K562 (cell line): ENCODE measurements around the gene RHBDD1. TPM values are rescaled to one million over a fixed set of nuclear protein-coding genes. Genes with fewer than 3 reads are reported as not detected.

Experiments
- ATAC-seq: fragments of 200-7000 bp; cut with Tn5 transposase; 3 replicates; pipeline ENCODE4 v1.9.1; 2020; ENCODE audit warnings: moderate library complexity
- BruUV-seq: library from RNA; stranded (reverse); fragments of 400-500 nt; replicated peaks from 2 replicates; lab custom pipeline; 2021; lab: Mats Ljungman, UMichigan
- CTCF ChIA-PET: fragments of 300-600 bp; formaldehyde crosslinking; extraction: SDS; loops from one replicate; lab custom pipeline; 2021; ENCODE audit warnings: low intra/inter-chr PET ratio; lab: Yijun Ruan, JAX
- POLR2A ChIA-PET: fragments of 300-600, 350-650 bp; sonication (Branson Sonifier 250); formaldehyde crosslinking; extraction: SDS; loops from one replicate; lab custom pipeline; 2021; ENCODE audit warnings: antibody characterized with exemption, inconsistent platforms; lab: Yijun Ruan, JAX
- DNase-seq, 4 experiments: peaks; one replicate each; pipeline versions ENCODE4 v3.0.0 to v3.0.0-alpha.2; 2011 to 2018; ENCODE audit warnings: low spot score in 3 of 4, mixed read lengths in 3 of 4; ENCODE audit errors: extremely low read depth in 1 of 4
- FAIRE-seq: peaks from 2 replicates; lab custom pipeline; 2011; peaks lifted over from hg19 to GRCh38; lab: Jason Lieb, UNC
- H2AFZ ChIP-seq: 2 replicates; pipeline ENCODE4 v1.6.0; 2011; ENCODE audit warnings: low read depth, low read length, control low read depth, inconsistent platforms
- H3K27ac ChIP-seq: fragments of 200-600 bp; 3 replicates; pipeline ENCODE4 v1.8.0; 2011; ENCODE audit warnings: low read depth, mild to moderate bottlenecking, control low read depth, inconsistent platforms, low read length, moderate library complexity, mixed read lengths; ENCODE audit errors: extremely low read depth
- H3K27me3 ChIP-seq, 2 experiments: fragments of 300-600 bp in 1 of 2; 2 replicates in 1 of 2; 3 replicates in 1 of 2; pipeline versions ENCODE4 v1.6.0 to v1.8.0; 2011; ENCODE audit warnings: inconsistent platforms in 2 of 2, low read length in 2 of 2, mild to moderate bottlenecking in 1 of 2, mixed read lengths in 1 of 2, moderate library complexity in 1 of 2; ENCODE audit not compliant: control insufficient read depth in 2 of 2, insufficient read depth in 2 of 2
- H3K36me3 ChIP-seq: fragments of 300-600 bp; 3 replicates; pipeline ENCODE4 v1.8.0; 2011; ENCODE audit warnings: mild to moderate bottlenecking, low read length, inconsistent platforms; ENCODE audit not compliant: control insufficient read depth, insufficient read depth
- H3K4me1 ChIP-seq, 2 experiments: fragments of 200-600 bp in 1 of 2; replicated peaks in 1 of 2; 2 replicates in 1 of 2; 3 replicates in 1 of 2; pipeline versions ENCODE4 v1.5.1 to v1.8.0; 2011; ENCODE audit warnings: inconsistent platforms in 2 of 2, low read length in 2 of 2, mild to moderate bottlenecking in 1 of 2, mixed read lengths in 1 of 2, moderate library complexity in 1 of 2; ENCODE audit not compliant: control insufficient read depth in 2 of 2, insufficient read depth in 2 of 2
- H3K4me2 ChIP-seq: 2 replicates; pipeline ENCODE4 v1.6.1; 2011; ENCODE audit warnings: low read length, control low read depth, inconsistent platforms, mixed read lengths; ENCODE audit not compliant: insufficient read depth
- H3K4me3 ChIP-seq: fragments of 200-600 bp; sonication (generic), shearing (Covaris generic); 2 replicates; pipeline ENCODE4 v1.5.1; 2016; ENCODE audit warnings: control low read depth, inconsistent platforms
- H3K79me2 ChIP-seq: fragments of 200-600 bp; 3 replicates; pipeline ENCODE4 v1.8.0; 2011; ENCODE audit warnings: low read length, inconsistent platforms; ENCODE audit not compliant: control insufficient read depth, insufficient read depth
- H3K9ac ChIP-seq, 2 experiments: 2 replicates each; pipeline versions ENCODE4 v1.6.0 to v1.6.1; 2011; ENCODE audit warnings: low read depth in 2 of 2, low read length in 2 of 2, control low read depth in 1 of 2, inconsistent platforms in 1 of 2, mild to moderate bottlenecking in 1 of 2, mixed read lengths in 1 of 2; ENCODE audit not compliant: insufficient read depth in 1 of 2
- H3K9me1 ChIP-seq: one replicate; pipeline ENCODE4 v1.6.0; 2011; ENCODE audit warnings: inconsistent platforms, mild to moderate bottlenecking, low read length, moderate library complexity; ENCODE audit not compliant: control insufficient read depth, insufficient read depth
- H3K9me3 ChIP-seq: replicated peaks from 2 replicates; pipeline ENCODE4 v1.5.1; 2011; ENCODE audit warnings: low read depth, low read length, inconsistent platforms; ENCODE audit not compliant: control insufficient read depth, insufficient read depth
- H4K20me1 ChIP-seq: replicated peaks from 2 replicates; pipeline ENCODE4 v1.6.1; 2011; ENCODE audit warnings: low read length, inconsistent platforms, mixed read lengths; ENCODE audit not compliant: control insufficient read depth, insufficient read depth
- ARID2 ChIP-seq: fragments of 450-650 bp; IDR thresholded peaks from 2 replicates; pipeline ENCODE4 v1.6.1; 2017; ENCODE audit warnings: antibody characterized with exemption, mild to moderate bottlenecking
- CXXC5 ChIP-seq: fragments of 250-450 bp; sonication (Bioruptor Pico); IDR thresholded peaks from 2 replicates; pipeline ENCODE4 v1.8.0; 2022; ENCODE audit warnings: inconsistent platforms, mild to moderate bottlenecking, moderate library complexity
- NR1H2 ChIP-seq: sonication (generic); formaldehyde crosslinking; IDR thresholded peaks from 2 replicates; pipeline ENCODE4 v1.4.0; 2020; ENCODE audit warnings: mild to moderate bottlenecking, missing genetic modification reagents
- RAD21 ChIP-seq, 2 experiments: fragments of 250-450 bp in 1 of 2; fragments of 450-650 bp in 1 of 2; sonication (Bioruptor Pico) in 1 of 2; formaldehyde crosslinking in 1 of 2; IDR thresholded peaks in 1 of 2; conservative IDR thresholded peaks in 1 of 2; 2 replicates each; pipeline versions ENCODE4 v1.4.0 to v1.8.0; 2020 to 2022; ENCODE audit warnings: mild to moderate bottlenecking in 2 of 2, moderate library complexity in 1 of 2
- TRIM24 ChIP-seq, 2 experiments: fragments of 450-650 bp; IDR thresholded peaks; 2 replicates each; pipeline ENCODE4 v1.6.1; 2016
- U2AF1 ChIP-seq: fragments of 200-400 bp; formaldehyde crosslinking; optimal IDR thresholded peaks from 2 replicates; pipeline ENCODE3; 2017; ENCODE audit warnings: mild to moderate bottlenecking, low read depth, low read length, moderate library complexity
- ZKSCAN8 ChIP-seq: fragments of 200-800 bp; sonication (Bioruptor generic); IDR thresholded peaks from 2 replicates; pipeline ENCODE4 v1.6.1; 2016; ENCODE audit warnings: missing genetic modification characterization, missing compliant biosample characterization
- WGBS: fragments of 100-300 bp; shearing (Covaris generic); methylation state at CpG from one replicate; pipeline ENCODE4 v1.1.6; 2016; ENCODE audit warnings: low coverage, mixed read lengths; ENCODE audit not compliant: insufficient coverage; ENCODE audit errors: missing lambda C conversion rate; 5-methylcytosine and 5-hydroxymethylcytosine counted together
- in situ Hi-C: fragments of 300-500 bp; cut with MboI; formaldehyde crosslinking; loops from 4 replicates; pipeline ENCODE4 v1.15.0; 2018; ENCODE audit warnings: inconsistent platforms, mixed read lengths
- intact Hi-C: fragments of 100-400 bp; cut with micrococcal nuclease; formaldehyde crosslinking; loops from 2 replicates; pipeline ENCODE4 v1.14.2; 2022
- polyA plus RNA-seq, 8 experiments: library from polyadenylated mRNA; depleted of rRNA in 4 of 8; stranded (reverse) in 5 of 8; unstranded in 3 of 8; fragments of >200 nt; fragmentation: Nextera tagmentation in 2 of 8; fragmentation: Illumina TruSeq in 1 of 8; extraction: Ambion mirVana in 2 of 8; extraction: Trizol in 1 of 8; gene quantifications; 2 replicates each; pipeline versions ENCODE4 v1.2.1 to v1.2.3, GENCODE V29; 2011 to 2014; ENCODE audit warnings: inconsistent platforms in 1 of 8, missing spikeins in 1 of 8
- total RNA-seq, 7 experiments: library from RNA; depleted of rRNA in 6 of 7; stranded (reverse); fragments of >200 nt in 6 of 7; fragmentation: Illumina TruSeq in 2 of 7; extraction: Trizol in 2 of 7; gene quantifications; 2 replicates each; pipeline versions ENCODE4 v1.2.1 to v1.2.3, GENCODE V29; 2011 to 2021; ENCODE audit warnings: low replicate concordance in 1 of 7

RHBDD1 gene
- total and polyA plus RNA-seq, 9 of the 15 experiments (the other 6 are each of a cell fraction or from before 2014, with no cell fraction given), result 4.8 to 34.8 (median 15.6) TPM

GRCh38 chr2:226803410-226803809, 32.4 kb upstream of the RHBDD1 start:
- TF ChIP-seq NR1H2 (CRISPR knock-in tag), result no peak
- no peak for TF ChIP-seq ZKSCAN8 (CRISPR knock-in tag)
- TF ChIP-seq U2AF1, result no peak
- ATAC-seq, result no peak
- H4K20me1 ChIP-seq, result no peaks in the 10 kb centered on the region
- no TSS peak for BruUV-seq
- no peaks in the 10 kb centered on the region; a peak in 1 of 5 replicates for H3K27me3 ChIP-seq
- no peaks in the 10 kb centered on the region for H3K79me2 ChIP-seq
- H3K4me2 ChIP-seq, result no peak overlapping the region
- no peaks in the 10 kb centered on the region for H3K9me1 ChIP-seq
- no peak overlapping the region for H3K27ac ChIP-seq
- POLR2A ChIA-PET, result no interaction called here
- DNase-seq, result no peak
- H3K9me3 ChIP-seq, result no peaks in the 10 kb centered on the region
- intact Hi-C loops (loop anchor here (2.0 kb wide), 2 partner anchors 587 to 1133 kb away; no protein-coding TSS in a partner anchor), in situ Hi-C loops (loop anchor here (10.0 to 25.0 kb wide), 2 partner anchors 569 to 1141 kb away; no protein-coding TSS in a partner anchor)
- CTCF ChIA-PET, result interaction anchor here (1.0 kb wide), 1 partner anchor 304 kb away, joined by 3 read pairs; no protein-coding TSS in a partner anchor
- H3K4me3 ChIP-seq, result no peak overlapping the region
- WGBS, result 0% methylated on average over 1 of the region's 1 CpG
- no peaks in the 10 kb centered on the region for H3K36me3 ChIP-seq
- no peak for FAIRE-seq
- peaks cover 0 to 17% of the 10 kb centered on the region in 2 experiments; a peak in 2 of 5 replicates for H3K4me1 ChIP-seq
- no peak overlapping the region for H2AFZ ChIP-seq
- no peak overlapping the region for H3K9ac ChIP-seq

- Histone ChIP-seq H3K27ac (no peak overlapping the region), H4K20me1 (no peaks in the 10 kb centered on the region), H3K9me1 (no peaks in the 10 kb centered on the region), H3K36me3 (no peaks in the 10 kb centered on the region), H3K79me2 (no peaks in the 10 kb centered on the region), H3K4me3 (no peak overlapping the region), H2AFZ (no peak overlapping the region), H3K4me2 (no peak overlapping the region), H3K4me1 (no peaks in the 10 kb centered on the region), H3K9ac (no peak overlapping the region), H3K27me3 (0 out of 5 replicates have a peak, but pooled peaks cover 0 to 4% of the 10 kb centered on the region in 2 experiments), H3K9me3 (no peaks in the 10 kb centered on the region)
- 0% methylated on average over 1 of the region's 1 CpG for WGBS
- intact Hi-C loops (loop anchor here (1.0 to 2.0 kb wide), 3 partner anchors 166 to 294 kb away; no protein-coding TSS in a partner anchor), in situ Hi-C loops (loop anchor here (5.0 to 25.0 kb wide), 2 partner anchors 174 to 1151 kb away; no protein-coding TSS in a partner anchor)
- ChIA-PET CTCF (interaction anchor here (2.0 kb wide), 1 partner anchor 172 kb away, joined by 19 read pairs; no protein-coding TSS in a partner anchor), POLR2A (no interaction called here)
- peak in 1 of 4 experiments; percentile 20 for DNase-seq
- BruUV-seq, result no TSS peak
- ATAC-seq, result peak; percentile 72
- no peak for FAIRE-seq
- TF ChIP-seq TRIM24 (IDR thresholded peaks at IDR 0.05) (no peak), CXXC5 (CRISPR knock-in tag) (no peak), RAD21 (CRISPR knock-in tag; conservative IDR thresholded peaks at IDR 0.05 in 1 of 2, IDR thresholded peaks at IDR 0.05 in 1 of 2) (peak; percentile 49 to 76), ARID2 (peak; percentile 55; the same call in 1 of the 2 replicates)
Measured at GRCh38 chr2:226813148-226813701, 22.6 kb upstream of the RHBDD1 start.
